Measurements from ENCODE around the gene LIPK. TPM values are rescaled to one million over a fixed set of nuclear protein-coding genes. Genes with fewer than 3 reads are reported as not detected.

The LIPK gene
- total and polyA plus RNA-seq, 2 of the 8 experiments (the other 6 are each of a cell fraction or from before 2014, with no cell fraction given), result not detected

- TF ChIP-seq SP4 (IDR thresholded peaks at IDR 0.05; ENCODE audit: low read length), result no peak
Observed at GRCh38 chr10:88676283-88677060, 29.6 kb upstream of the LIPK start (continued).

Data from H1 (cell line).